Mesothelial cell of epicardium (in vitro differentiated cells): ENCODE results near the gene ATG5. TPM values are rescaled to one million over a fixed set of nuclear protein-coding genes. Genes with fewer than 3 reads are reported as not detected.

ENCODE experiments used
- DNase-seq, 2 experiments: peaks; one replicate each; pipeline ENCODE4 v3.0.0; 2021; ENCODE audit warnings: low spot score in 2 of 2; ENCODE audit not compliant: unreplicated experiment in 2 of 2
- H3K27ac Mint-ChIP-seq: 2 replicates; pipeline ENCODE4 v1.8.0; 2021; ENCODE audit warnings: mixed read lengths
- H3K27me3 Mint-ChIP-seq: 2 replicates; pipeline ENCODE4 v1.8.0; 2021; ENCODE audit warnings: low read depth, mixed read lengths
- H3K36me3 Mint-ChIP-seq: 2 replicates; pipeline ENCODE4 v1.8.0; 2021; ENCODE audit warnings: mixed read lengths
- H3K4me1 Mint-ChIP-seq: 2 replicates; pipeline ENCODE4 v1.8.0; 2021; ENCODE audit warnings: mixed read lengths
- H3K4me3 Mint-ChIP-seq: 2 replicates; pipeline ENCODE4 v1.8.0; 2021; ENCODE audit warnings: mild to moderate bottlenecking, moderate library complexity, mixed read lengths
- H3K9me3 Mint-ChIP-seq: 2 replicates; pipeline ENCODE4 v1.8.0; 2021; ENCODE audit warnings: mixed read lengths
- total RNA-seq: library from RNA; stranded (reverse); gene quantifications from 3 replicates; pipeline ENCODE4 v1.2.1, GENCODE V29; 2021
- TF ChIP-seq, protein P1 (sequence below): fragments of 200-600 bp; sonication (generic); IDR thresholded peaks from one replicate; pipeline ENCODE4 v1.5.0; 2021; ENCODE audit warnings: antibody characterized with exemption; ENCODE audit not compliant: unreplicated experiment

ATG5 gene
- total RNA-seq, 1 donor from 2014 or later, result 33.0 TPM

DNA sequence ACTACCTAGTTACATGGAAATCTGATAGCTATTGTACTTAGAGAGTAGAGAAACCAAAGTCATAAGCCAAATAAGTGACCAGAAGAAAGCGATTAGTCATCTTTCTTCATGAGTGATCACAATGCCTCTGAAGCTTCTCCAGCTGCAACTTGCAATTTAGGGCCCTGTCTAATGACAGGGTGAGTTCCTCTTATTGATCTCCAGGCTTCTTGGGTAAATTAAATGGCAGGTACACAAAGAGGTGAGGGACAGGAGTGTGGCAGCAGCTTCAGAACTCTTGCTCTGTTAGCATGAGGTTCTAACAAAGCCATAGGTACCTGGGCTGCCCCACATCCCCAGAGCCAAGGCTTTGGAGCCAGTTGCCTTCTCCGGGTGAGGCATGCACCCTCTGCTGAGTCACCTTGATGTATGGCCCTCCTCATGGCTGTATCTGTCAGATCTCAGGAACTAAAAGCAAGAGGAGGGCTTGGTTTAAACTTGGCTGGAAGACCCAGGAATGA, 178.7 kb downstream of the ATG5 start:
- no peak overlapping the region for H3K4me3 Mint-ChIP-seq
- H3K36me3 Mint-ChIP-seq, result no peaks in the 10 kb centered on the region
- no peak overlapping the region for H3K27ac Mint-ChIP-seq
- no peaks in the 10 kb centered on the region for H3K9me3 Mint-ChIP-seq
- peaks cover 37% of the 10 kb centered on the region for H3K4me1 Mint-ChIP-seq
- no peaks in the 10 kb centered on the region for H3K27me3 Mint-ChIP-seq
- DNase-seq, result no peak
- TF ChIP-seq, protein P1, sequence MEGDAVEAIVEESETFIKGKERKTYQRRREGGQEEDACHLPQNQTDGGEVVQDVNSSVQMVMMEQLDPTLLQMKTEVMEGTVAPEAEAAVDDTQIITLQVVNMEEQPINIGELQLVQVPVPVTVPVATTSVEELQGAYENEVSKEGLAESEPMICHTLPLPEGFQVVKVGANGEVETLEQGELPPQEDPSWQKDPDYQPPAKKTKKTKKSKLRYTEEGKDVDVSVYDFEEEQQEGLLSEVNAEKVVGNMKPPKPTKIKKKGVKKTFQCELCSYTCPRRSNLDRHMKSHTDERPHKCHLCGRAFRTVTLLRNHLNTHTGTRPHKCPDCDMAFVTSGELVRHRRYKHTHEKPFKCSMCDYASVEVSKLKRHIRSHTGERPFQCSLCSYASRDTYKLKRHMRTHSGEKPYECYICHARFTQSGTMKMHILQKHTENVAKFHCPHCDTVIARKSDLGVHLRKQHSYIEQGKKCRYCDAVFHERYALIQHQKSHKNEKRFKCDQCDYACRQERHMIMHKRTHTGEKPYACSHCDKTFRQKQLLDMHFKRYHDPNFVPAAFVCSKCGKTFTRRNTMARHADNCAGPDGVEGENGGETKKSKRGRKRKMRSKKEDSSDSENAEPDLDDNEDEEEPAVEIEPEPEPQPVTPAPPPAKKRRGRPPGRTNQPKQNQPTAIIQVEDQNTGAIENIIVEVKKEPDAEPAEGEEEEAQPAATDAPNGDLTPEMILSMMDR, result no peak

DNA sequence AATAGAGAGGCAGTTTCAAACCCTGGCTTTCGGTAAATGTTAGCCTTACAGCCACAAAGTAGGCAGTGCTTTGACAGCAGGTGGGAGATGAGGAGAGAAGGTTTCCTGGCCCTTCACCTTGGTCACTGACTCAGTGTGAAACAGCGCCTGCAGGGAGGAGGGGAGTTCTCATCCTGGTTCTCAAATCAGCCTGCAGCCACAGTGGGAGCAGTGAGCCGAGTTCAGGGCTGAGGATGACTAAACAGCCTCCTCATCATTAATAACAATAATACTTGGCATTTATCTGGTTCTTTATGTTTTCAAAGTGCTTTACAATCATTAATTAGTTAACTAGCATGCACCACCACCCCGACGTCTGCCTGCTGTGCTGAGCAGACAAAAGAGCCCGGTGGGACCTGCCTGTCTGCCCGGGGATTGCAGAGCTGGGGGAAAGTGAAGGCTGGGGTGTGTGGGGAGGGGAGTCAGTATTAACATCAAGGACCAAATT, 179.8 kb downstream of the ATG5 start:
- TF ChIP-seq, protein P1, result no peak
- no peaks in the 10 kb centered on the region for H3K36me3 Mint-ChIP-seq
- H3K27me3 Mint-ChIP-seq, result no peaks in the 10 kb centered on the region
- H3K9me3 Mint-ChIP-seq, result no peaks in the 10 kb centered on the region
- H3K4me1 Mint-ChIP-seq, result peaks cover 40% of the 10 kb centered on the region
- no peak overlapping the region for H3K4me3 Mint-ChIP-seq
- no peak for DNase-seq
- no peak overlapping the region for H3K27ac Mint-ChIP-seq

DNA sequence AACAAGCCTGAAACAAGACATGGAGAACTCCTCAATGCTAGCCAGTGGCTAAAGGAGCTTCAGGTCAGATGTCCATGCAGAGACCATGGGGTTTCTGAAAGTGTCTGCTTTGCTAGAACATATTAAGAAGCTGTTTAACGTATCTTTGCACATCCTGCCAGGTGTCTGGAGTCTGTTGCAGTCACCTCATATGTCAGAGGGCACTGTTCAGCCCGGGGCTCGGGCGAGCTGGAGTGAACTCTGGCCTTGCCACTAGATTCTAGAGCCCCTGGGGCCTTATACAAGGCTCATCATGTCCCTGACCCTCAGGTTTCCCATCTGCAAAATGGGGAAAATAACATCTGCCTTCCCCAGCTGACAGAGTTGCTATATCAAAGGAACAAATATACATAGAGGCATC, 180.4 kb downstream of the ATG5 start:
- no peaks in the 10 kb centered on the region for H3K9me3 Mint-ChIP-seq
- H3K36me3 Mint-ChIP-seq, result no peaks in the 10 kb centered on the region
- H3K27me3 Mint-ChIP-seq, result peaks cover 2% of the 10 kb centered on the region
- H3K4me3 Mint-ChIP-seq, result no peak overlapping the region
- no peak for DNase-seq
- TF ChIP-seq, protein P1, result no peak
- H3K27ac Mint-ChIP-seq, result no peak overlapping the region
- peaks cover 40% of the 10 kb centered on the region for H3K4me1 Mint-ChIP-seq

DNA sequence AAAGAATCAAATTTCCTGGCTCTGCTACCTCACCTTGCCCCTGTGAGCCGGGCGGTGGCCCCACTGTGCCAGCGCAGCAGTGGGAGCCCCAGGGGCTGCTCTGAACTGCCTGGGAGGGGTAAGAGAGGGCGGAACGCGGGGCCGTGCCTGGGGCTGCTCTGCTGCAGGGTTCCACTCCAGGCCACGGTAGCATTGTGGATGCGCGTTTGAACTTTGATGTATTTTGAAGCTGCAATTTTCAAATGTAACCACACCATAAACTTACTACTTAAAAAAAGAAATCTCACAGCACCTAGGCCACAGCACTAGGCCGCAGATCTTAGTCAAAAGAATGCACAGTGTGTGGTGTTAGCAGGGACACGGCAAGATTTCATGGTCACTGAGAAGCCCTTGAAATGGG, 181.9 kb downstream of the ATG5 start:
- Mint-ChIP-seq H3K36me3 (no peaks in the 10 kb centered on the region), H3K27me3 (peaks cover 4% of the 10 kb centered on the region), H3K9me3 (no peaks in the 10 kb centered on the region), H3K4me3 (no peak overlapping the region), H3K27ac (no peak overlapping the region), H3K4me1 (peaks cover 40% of the 10 kb centered on the region)
- TF ChIP-seq, protein P1, result no peak
- DNase-seq, result no peak

DNA sequence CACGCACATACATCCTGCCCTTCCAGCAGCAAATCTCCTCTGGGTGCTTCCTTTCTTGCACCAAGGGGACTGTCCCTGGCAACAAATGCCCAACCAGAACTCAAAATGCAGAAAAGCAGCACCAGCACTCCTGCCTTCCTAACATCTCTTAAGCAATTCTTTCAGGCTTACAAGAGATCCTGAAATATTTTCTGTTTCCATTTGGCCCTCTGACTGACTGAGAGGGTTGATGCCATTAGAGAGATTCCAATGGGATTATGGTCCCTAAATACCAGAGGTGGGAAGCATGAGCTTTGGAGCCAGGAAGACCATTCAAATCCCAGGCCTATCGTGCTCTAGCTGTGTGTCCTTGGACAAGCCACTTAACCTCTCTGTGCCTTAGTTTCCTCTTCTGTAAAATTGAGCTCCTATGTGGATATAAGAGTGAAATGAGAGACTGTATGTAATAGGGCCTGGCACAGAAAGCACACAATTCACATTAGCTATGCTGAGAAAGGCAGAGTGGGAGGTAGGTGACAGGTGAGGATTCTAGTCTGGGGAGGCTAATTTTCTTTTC, 182.6 kb downstream of the ATG5 start:
- DNase-seq, result no peak
- no peak overlapping the region for H3K27ac Mint-ChIP-seq
- peaks cover 4% of the 10 kb centered on the region for H3K27me3 Mint-ChIP-seq
- H3K4me3 Mint-ChIP-seq, result no peak overlapping the region
- no peaks in the 10 kb centered on the region for H3K9me3 Mint-ChIP-seq
- H3K4me1 Mint-ChIP-seq, result peaks cover 40% of the 10 kb centered on the region
- H3K36me3 Mint-ChIP-seq, result no peaks in the 10 kb centered on the region
- TF ChIP-seq, protein P1, result no peak
